ENCODE results near the gene TRAF2. TPM values are rescaled to one million over a fixed set of nuclear protein-coding genes. Genes with fewer than 3 reads are reported as not detected.

TRAF2 gene
- total and polyA plus RNA-seq, 2 of the 13 experiments (the other 11 are each of a cell fraction or from before 2014, with no cell fraction given): 12.4 to 13.6 TPM

GRCh38 chr9:136954270-136955083 lies 68.2 kb downstream of the TRAF2 start:
- H3K79me2 ChIP-seq (ENCODE audit: insufficient read depth, low read length): peaks cover 5% of the 10 kb centered on the region
- H4K20me1 ChIP-seq (ENCODE audit: insufficient read depth, low read length): no peaks in the 10 kb centered on the region
- BruUV-seq (replicated peaks): no TSS peak
- no peaks in the 10 kb centered on the region for H3K36me3 ChIP-seq (replicated peaks in 1 of 2; ENCODE audit: control insufficient read depth in 1 of 2, insufficient read depth in 2 of 2, low read length in 2 of 2)
- in situ Hi-C loops (cut with HindIII; ENCODE audit: extremely low pct_ligation_motif_present, low pct_unique_long_range_greater_than_20kb): no loop called here
- H3K9me3 ChIP-seq (ENCODE audit: low read length): no peaks in the 10 kb centered on the region
- no peak overlapping the region for H3K4me3 ChIP-seq (replicated peaks in 1 of 3; ENCODE audit: insufficient read depth in 1 of 3, low read depth in 2 of 3, low read length in 3 of 3)
- FAIRE-seq (no peak), ATAC-seq (no peak), DNase-seq (ENCODE audit: low spot score) (no peak)
- 94% methylated on average over 18 of the region's 25 CpGs for WGBS (ENCODE audit: low lambda C conversion rate)
- no peak overlapping the region for H2AFZ ChIP-seq (ENCODE audit: low read length)
- H3K27me3 ChIP-seq (ENCODE audit: control insufficient read depth in 1 of 2, insufficient read depth in 2 of 2, low read length in 2 of 2): peaks cover 1 to 8% of the 10 kb centered on the region in 2 experiments; a peak in 1 of 5 replicates
- peaks cover 15% of the 10 kb centered on the region for H3K4me1 ChIP-seq (ENCODE audit: insufficient read depth, low read length)
- intact Hi-C loops (cut with micrococcal nuclease; ENCODE audit: unreplicated experiment): no loop called here
- no peak overlapping the region for H3K4me2 ChIP-seq (ENCODE audit: low read depth, low read length)
- H3K9ac ChIP-seq (ENCODE audit: insufficient read depth, low read depth, low read length): no peak overlapping the region
- CTCF ChIA-PET (ENCODE audit: low intra/inter-chr PET ratio, low total read pairs): no interaction called here
- H3K27ac ChIP-seq (ENCODE audit: extremely low read length, insufficient read depth, low read length): no peak overlapping the region
- POLR2A ChIA-PET: interaction anchor here (0.9 kb wide), 1 partner anchor 101 kb away, joined by 3 read pairs; no protein-coding TSS in a partner anchor
- TF ChIP-seq MNT (IDR thresholded peaks at IDR 0.05) (peak; percentile 41), ZNF841 (CRISPR knock-in tag; IDR thresholded peaks at IDR 0.05; ENCODE audit: borderline replicate concordance) (no peak)

GRCh38 chr9:136955202-136955942 lies 69.1 kb downstream of the TRAF2 start:
- Histone ChIP-seq H3K4me1 (ENCODE audit: insufficient read depth, low read length) (peaks cover 14% of the 10 kb centered on the region), H3K79me2 (ENCODE audit: insufficient read depth, low read length) (peaks cover 3% of the 10 kb centered on the region), H4K20me1 (ENCODE audit: insufficient read depth, low read length) (no peaks in the 10 kb centered on the region), H3K4me3 (replicated peaks in 1 of 3; ENCODE audit: insufficient read depth in 1 of 3, low read depth in 2 of 3, low read length in 3 of 3) (no peak overlapping the region), H3K4me2 (ENCODE audit: low read depth, low read length) (no peak overlapping the region), H3K27ac (ENCODE audit: extremely low read length, insufficient read depth, low read length) (no peak overlapping the region), H3K9ac (ENCODE audit: insufficient read depth, low read depth, low read length) (no peak overlapping the region), H2AFZ (ENCODE audit: low read length) (no peak overlapping the region), H3K9me3 (ENCODE audit: low read length) (no peaks in the 10 kb centered on the region), H3K36me3 (replicated peaks in 1 of 2; ENCODE audit: control insufficient read depth in 1 of 2, insufficient read depth in 2 of 2, low read length in 2 of 2) (no peaks in the 10 kb centered on the region), H3K27me3 (ENCODE audit: control insufficient read depth in 1 of 2, insufficient read depth in 2 of 2, low read length in 2 of 2) (peaks cover 1 to 13% of the 10 kb centered on the region in 2 experiments; a peak in 2 of 5 replicates)
- intact Hi-C loops (cut with micrococcal nuclease; ENCODE audit: unreplicated experiment): no loop called here
- in situ Hi-C loops (cut with HindIII; ENCODE audit: extremely low pct_ligation_motif_present, low pct_unique_long_range_greater_than_20kb): no loop called here
- ATAC-seq: no peak
- no peak for DNase-seq (ENCODE audit: low spot score)
- CTCF ChIA-PET (ENCODE audit: low intra/inter-chr PET ratio, low total read pairs): no interaction called here
- WGBS (ENCODE audit: low lambda C conversion rate): 65% methylated on average over 10 of the region's 14 CpGs
- no peak for FAIRE-seq
- POLR2A ChIA-PET: interaction anchor here (0.9 kb wide), 1 partner anchor 100 kb away, joined by 3 read pairs; no protein-coding TSS in a partner anchor
- BruUV-seq (replicated peaks): no TSS peak
- TF ChIP-seq ADNP (CRISPR knock-in tag; IDR thresholded peaks at IDR 0.05): no peak
- TF ChIP-seq ZBTB37 (CRISPR knock-in tag; IDR thresholded peaks at IDR 0.05): no peak
- TF ChIP-seq ZFP1 (CRISPR knock-in tag; IDR thresholded peaks at IDR 0.05): no peak
- TF ChIP-seq ZBTB34 (CRISPR knock-in tag; IDR thresholded peaks at IDR 0.05): no peak
- TF ChIP-seq SIX4 (CRISPR knock-in tag; IDR thresholded peaks at IDR 0.05): no peak
- no peak for TF ChIP-seq ZNF513 (CRISPR knock-in tag; conservative IDR thresholded peaks at IDR 0.05)
- TF ChIP-seq ZSCAN9 (CRISPR knock-in tag; IDR thresholded peaks at IDR 0.05; ENCODE audit: borderline replicate concordance): no peak
- TF ChIP-seq KLF11 (CRISPR knock-in tag; IDR thresholded peaks at IDR 0.05): no peak
- TF ChIP-seq ATF1 (CRISPR knock-in tag; IDR thresholded peaks at IDR 0.05): no peak
